Peyer's patch (tissue), 4 donors: ENCODE measurements around the gene CLK2.

Experiments used
- POLR2A ChIP-seq, 2 donors: fragments of 450-650 bp; IDR thresholded peaks; one replicate each; pipeline ENCODE4 v1.5.1; 2017; ENCODE audit warnings: antibody characterized with exemption in 2 of 2, mild to moderate bottlenecking in 2 of 2, moderate library complexity in 2 of 2
- TF ChIP-seq, protein P1 (sequence below), 6 experiments: fragments of 450-650 bp in 4 of 6; fragments of 200-600 bp in 2 of 6; sonication (generic) in 1 of 6; IDR thresholded peaks; one replicate each; pipeline ENCODE4 v1.5.1; 2017 to 2019; ENCODE audit warnings: antibody characterized with exemption in 6 of 6, mild to moderate bottlenecking in 3 of 6, moderate library complexity in 1 of 6

DNA sequence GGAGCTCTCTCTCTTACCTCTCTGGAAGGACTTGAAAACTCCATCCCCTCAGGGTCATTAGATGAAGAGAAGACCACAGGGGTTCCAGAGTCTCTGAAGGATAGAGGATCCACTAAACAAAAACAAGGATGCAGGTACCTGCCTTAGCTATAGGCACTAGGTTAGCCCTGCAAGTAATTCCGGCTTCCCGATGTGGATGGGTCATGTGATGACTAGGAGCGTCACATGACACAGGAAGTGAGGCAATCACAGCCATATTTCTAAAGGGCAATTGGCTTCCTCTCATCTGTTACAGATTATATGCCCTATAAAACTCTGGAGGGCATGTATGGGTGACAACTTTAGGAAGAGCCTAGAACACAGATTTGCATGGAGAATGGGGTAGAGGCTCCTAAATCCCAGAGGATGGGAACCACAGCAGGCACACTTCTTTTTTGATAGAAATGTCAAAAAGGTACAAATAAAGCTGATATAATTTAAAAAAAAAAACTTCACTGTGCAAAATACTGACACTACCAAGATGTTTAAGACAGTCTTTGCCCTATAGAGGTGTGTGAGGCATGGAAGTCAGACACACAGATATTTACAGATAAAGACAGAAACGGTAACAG is 32.1 kb downstream of the CLK2 start:
- TF ChIP-seq, protein P1, sequence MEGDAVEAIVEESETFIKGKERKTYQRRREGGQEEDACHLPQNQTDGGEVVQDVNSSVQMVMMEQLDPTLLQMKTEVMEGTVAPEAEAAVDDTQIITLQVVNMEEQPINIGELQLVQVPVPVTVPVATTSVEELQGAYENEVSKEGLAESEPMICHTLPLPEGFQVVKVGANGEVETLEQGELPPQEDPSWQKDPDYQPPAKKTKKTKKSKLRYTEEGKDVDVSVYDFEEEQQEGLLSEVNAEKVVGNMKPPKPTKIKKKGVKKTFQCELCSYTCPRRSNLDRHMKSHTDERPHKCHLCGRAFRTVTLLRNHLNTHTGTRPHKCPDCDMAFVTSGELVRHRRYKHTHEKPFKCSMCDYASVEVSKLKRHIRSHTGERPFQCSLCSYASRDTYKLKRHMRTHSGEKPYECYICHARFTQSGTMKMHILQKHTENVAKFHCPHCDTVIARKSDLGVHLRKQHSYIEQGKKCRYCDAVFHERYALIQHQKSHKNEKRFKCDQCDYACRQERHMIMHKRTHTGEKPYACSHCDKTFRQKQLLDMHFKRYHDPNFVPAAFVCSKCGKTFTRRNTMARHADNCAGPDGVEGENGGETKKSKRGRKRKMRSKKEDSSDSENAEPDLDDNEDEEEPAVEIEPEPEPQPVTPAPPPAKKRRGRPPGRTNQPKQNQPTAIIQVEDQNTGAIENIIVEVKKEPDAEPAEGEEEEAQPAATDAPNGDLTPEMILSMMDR (IDR thresholded peaks at IDR 0.05): no peak
- no peak for TF ChIP-seq POLR2A (IDR thresholded peaks at IDR 0.05)
